ENCODE results near the gene DUSP18.
"Not testable (repeated sequence)": the region's sequence is repeated elsewhere in the genome, so short reads cannot be mapped to it uniquely, and the experiment has no call there.

Gene DUSP18

DNA sequence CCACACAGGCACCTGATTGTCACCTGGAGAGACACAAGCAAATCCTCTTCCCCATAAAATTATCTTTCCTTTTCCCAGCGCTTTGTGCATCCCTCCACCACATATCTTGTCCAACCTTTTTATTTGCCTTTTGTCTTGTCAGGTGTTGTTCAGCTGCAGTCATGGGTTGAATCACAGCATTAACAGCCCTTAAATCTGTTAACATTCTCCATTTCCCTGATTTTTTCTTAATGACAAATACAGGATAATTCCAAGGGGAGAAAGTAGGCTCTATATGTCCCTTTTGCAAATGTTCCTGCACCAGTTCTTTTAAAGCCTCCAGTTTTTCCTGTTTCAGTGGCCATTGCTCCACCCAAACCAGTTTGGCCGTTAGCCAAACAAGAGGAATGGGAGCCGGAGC lies 8.9 kb upstream of the DUSP18 start:
- not testable (repeated sequence) for DNase-seq

DNA sequence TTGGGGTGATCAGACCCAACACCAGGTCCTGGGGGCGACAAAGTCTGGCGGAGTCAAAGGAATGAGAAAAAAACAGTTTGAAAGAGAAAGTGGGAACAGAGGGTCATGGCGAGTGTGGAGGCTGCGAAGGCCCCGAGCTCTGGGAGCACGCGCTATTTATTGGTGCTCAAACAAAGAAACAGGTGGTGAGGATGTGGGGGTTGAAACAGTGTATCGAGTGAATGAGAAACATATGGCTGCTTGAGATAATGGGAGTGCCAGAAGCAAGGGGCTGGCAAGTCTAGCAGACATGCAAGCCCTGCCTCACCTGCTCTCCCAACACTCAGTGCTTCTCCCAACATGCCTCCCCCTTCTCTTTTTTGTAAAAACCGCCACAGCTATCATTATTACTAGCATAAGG lies 7.8 kb upstream of the DUSP18 start:
- DNase-seq = no peak

DNA sequence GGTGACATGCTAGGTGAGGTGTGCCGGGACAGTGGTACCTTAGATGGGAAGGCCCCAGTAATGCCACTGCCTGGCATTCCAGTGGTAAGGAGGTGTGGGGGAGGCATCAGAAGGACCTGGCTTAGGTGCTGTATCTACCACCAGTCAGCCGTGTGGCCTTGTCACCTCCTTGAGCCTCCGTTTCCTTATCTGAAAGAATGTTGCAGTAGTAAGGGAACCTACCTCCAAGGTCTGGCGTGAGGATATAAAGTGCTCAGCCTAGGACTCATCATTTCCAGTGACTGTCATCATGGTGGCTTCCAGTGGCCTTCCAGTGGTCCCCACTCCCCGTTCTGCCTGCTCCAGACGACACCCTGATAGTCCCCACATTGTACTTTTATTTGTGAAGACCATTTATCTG lies 6.8 kb upstream of the DUSP18 start:
- DNase-seq = no peak

DNA sequence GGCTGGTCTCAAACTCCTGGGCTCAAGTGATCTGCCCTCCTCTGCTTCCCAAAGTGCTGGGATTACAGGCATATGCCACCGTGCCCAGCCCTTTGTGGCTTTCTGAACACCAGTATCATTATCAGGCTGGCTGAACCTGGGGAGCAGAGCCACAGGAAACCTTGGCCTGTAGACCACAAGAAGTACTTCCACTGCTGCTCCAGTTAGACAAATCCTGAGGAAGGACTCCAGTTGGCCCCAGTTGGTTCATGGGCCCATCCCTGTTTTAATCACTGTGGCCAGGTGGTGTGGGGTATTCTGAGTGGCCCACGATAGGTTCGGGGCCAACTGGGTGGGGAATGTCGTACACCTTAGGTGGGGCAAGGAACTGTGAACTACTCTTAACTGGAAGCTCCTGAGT lies 5.5 kb upstream of the DUSP18 start:
- no peak for DNase-seq

DNA sequence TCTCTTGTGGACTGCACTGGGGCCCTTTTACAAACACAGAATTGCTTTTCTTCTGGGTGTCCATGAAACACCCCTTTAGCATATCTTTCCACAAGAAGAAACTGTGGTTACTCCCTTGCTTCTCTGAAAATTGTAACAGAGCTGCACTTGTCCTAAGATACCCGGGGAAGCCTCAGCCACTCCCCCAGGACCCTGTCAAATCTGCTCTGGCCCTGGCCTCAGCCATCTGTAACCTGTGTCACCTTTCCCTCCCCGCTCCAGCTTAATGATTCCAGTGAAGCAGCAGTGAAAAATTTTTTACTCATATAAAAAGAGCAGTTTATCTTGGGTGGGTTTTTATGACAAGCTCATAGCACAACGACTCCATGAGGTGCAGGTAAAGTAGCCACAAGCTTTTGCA lies 3.4 kb upstream of the DUSP18 start:
- DNase-seq = no peak

DNA sequence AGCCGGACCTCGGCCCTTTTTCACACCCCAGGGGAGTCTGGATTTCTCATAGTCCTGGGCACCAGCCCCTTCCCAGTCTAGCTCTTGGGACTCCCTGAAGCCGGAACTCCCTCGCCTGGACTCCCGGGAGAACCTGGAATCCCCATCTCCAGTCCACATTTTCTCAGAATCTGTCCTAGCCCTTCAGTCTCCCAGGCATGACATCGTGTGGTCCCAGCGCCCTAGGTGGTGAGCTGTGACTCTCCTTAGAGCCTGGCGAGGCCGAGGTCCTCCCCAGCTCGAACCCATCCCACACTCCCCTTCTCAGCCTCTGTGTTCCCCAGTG lies 673 bp upstream of the DUSP18 start:
- no peak for DNase-seq

DNA sequence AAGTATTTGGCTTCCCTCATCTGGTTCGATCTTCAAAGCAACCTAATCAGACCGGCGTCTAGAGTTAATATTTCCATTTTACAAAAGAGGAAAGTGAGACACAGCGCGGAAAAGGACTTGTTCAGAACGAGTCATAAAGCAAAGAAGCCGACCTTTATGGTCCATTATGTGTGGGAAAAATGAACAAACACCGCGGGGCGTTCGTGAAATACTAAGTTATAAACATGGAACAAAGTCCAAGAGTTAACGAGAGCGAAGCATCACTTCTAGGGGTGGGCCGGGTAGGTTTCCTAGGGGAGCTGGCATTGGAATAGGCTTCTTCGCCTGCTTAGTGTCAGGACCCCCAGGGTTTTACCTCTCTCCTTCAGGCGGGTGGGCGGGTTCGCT lies 575 bp downstream of the DUSP18 start:
- no peak for DNase-seq

DNA sequence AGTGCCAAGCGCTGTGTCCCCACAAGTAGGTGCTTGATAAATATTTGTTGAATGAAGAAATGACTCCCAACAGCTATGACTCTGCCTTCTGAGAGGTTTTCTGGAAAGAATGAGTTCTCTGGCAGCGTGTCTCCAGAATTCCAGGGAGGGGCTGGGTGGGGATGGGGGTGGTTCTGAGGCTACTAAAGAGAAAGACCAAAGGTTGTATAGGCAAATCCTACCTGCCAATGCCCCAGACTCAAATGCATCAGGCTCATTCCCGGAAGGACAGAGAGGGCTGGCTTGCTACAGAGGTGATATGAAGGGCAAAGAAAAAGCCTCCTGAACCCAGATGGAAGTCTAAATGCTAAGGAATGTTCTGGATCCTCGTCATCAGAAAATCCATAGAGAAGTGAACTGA lies 1.9 kb downstream of the DUSP18 start:
- DNase-seq = no peak

DNA sequence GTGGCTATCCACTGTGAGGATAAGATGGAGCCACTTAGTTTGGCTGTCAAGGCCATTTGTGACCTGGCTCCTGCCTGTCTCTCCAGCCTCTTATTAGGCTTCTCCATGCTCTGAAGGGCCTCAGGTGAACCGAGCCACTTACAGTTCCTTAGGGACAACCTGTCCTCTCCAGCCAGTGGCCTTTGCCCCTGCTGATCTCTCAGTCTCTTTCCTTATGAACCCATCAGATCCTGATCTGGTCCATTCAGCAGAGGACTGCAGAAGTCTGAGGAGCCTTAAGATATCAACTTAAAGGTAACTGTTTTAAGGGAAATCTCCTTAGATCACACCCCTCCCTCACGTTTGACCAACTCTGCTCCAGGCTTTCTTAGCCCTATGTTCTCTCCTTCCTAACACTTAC lies 2.4 kb downstream of the DUSP18 start:
- no peak for DNase-seq

DNA sequence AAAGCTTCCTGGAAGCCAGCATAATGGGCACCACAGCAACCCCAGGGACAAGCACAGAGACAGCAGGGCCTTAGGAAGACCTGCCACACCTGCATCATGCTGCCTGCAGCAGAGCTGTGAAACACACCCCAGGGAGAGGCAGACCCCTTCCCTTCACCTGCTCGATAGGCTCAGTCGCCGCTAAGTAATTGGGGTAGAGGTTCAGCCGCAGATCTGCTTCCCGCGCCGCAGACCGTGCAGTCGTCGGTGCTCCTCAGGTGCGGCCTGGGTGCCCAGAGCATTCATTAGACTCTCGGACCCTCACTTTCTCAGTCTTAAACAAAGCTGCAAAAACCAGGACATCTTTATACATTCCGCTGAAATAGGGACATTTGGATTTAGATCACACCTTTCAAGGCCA lies 2.9 kb downstream of the DUSP18 start:
- no peak for DNase-seq

DNA sequence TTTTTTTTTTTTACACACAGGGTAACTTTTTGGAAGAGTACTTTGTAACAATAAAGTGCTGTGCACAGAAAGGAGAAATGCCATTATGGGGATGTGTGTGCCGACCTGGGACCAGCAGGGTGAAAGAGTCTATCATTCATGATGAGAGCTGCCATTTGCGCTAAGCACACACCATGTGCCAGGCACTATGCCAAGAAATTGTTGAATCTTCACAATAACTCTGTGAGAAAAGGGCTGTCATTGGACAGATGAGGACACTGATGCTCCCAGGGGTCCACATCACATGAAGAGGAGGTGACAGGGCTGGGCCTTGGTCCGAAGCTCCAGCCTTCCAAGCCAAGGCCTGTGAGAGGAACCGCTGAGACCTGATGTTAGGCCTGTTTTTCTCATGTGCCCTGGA lies 5.6 kb downstream of the DUSP18 start:
- DNase-seq = no peak

DNA sequence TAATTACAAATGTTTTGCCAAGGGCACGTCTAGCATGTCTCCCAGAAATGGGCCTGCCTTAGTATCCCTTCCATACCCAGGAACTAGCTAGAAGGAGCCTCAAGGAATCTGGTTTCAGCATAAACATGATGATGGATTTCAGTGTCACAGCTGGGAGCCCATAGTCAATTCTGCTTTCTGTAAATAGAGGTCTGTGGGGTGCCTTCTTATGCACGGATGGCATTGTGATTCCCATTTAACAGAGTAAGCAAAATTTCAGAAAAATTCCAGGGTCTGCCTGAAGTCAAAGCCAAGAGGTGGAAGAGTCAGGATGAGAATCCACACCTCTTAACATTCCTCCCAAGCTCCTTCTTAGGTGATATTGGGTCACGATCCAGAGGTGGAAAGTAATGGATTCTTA lies 12.1 kb downstream of the DUSP18 start:
- no peak for DNase-seq

DNA sequence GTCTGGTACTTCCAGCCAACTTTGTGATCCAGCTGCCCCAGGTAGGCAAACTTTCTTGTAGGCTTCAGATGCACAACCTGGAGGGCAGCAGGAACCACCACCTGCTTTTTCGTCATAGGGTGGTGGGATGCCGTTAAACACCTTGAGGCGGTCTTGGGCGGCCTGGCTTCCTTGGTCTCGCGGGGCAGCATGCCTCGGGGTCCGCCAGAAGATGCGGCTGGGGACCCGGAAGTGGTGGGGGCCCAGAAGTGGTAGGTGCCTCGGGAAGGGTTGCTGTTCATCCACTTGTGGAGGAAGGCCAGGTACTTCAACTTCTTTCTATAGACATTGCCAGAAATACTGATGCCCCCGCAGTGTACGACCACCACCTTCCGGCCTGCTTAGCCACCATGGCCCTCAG lies 13.3 kb downstream of the DUSP18 start:
- no peak for DNase-seq

DNA sequence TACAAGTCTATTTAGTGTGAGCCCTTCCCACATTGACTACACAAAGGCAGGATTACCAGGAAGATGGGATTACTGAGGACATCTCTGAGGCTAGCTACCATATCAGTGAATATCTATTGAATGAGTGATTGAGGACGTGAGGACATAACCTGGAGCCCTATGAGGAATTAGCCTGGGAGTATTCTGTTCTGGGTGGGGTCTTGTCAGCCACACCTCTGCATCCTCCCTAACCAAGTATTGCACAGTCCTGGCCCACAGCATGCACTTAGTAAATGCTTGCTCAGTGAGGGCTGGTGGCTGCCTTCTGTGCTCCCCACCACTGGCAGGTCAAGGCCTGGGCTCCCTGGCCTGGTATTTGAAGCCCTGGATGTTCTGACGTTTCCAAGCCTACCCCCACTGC lies 14.8 kb downstream of the DUSP18 start:
- DNase-seq = no peak

DNA sequence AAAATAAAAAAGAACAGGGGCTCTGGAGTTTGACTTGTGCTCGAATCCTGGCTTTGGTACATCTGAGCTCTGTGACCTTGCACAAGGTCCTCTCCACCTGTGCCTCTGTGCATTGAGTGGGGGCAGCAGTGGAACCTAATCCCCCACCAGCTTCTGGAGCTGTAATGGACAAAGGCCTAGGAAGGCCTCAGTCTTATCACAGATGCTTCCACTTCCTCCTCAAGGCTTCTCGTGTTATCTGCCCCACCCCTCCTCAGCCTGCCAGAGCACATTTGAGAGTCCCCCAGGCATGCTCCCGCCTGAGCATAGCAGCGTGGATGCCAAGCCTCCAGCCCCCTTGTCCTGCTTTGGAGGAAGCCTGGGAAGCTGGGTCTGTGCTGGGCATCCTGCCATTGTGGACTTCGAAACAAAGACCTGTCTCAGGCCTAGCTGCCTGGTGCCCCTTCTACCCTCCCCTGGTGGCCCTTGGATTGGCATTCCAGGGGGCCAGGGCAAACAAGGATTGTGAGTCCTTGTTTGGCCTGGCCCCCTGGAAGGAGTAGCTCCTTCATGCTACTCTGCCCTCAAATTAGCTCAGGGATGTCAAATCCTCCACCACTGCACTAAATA lies 17.1 kb downstream of the DUSP18 start:
- DNase-seq = no peak

DNA sequence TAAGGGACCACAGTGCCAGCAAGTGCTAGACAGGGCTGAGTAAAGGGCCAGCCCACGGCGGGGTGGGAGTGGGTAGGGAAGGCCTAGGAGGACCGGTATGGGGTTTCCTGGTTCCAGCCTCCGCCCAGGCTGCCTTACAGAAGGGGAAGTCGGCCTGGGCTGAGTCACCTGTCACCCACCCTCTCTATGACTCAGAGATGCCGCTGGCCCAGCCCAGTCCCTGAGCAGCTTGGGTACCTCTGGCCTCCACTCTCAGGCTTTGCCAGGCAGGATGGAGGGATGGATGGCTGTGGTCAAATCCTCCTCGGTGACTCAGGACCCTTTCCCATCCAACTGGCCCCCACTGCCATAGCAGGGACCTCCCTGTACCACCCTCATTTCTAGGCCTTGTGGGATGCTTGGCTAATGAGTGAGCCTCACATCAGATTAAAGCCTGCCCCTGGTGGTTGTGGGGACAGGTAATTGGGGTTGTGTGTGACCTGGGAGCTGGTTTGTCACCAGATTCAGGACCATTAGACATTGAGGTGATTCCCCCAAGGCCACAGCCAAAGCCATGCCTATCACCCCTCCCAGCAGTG lies 18.2 kb downstream of the DUSP18 start:
- peak; percentile 49 to 78 for DNase-seq

DNA sequence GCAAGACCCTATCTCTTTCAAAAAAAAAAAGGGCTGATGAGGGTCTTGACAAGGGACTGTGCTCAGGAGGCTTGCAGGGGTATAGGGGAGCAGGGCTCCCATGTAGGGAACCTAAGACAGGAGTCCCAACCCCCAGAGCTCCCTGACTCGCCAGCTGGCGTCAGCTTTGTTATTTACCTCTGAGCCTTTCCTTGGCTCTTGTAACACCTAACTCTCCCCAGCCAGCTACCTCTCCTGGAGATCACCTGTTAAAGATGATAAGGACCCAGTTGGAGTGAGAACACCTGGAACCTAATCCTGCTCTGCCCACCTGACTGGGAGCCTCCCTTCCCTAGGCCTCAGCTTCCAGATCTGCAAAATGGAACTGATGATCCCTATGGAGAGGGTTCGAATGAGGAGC lies 18.9 kb downstream of the DUSP18 start:
- no peak for DNase-seq

DNA sequence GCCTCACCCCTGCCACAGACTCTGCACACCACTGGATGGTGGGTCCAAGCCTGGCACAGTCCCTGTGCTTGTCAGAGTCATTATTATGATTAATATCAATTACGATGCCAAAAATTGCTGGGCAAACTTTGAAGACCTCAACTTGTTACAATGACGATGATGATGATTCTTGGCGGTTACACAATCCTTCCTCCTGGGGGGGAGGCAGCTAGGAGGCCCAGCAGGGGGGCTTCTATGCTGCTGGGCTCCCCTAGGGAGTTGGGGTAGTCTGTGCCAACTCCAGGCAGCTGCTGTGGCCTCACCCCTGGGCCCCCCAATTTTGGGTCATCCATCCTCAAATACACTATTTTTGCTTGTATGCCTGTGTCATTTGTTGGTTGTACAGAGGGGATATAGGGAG lies 20.1 kb downstream of the DUSP18 start:
- no peak for DNase-seq

DNA sequence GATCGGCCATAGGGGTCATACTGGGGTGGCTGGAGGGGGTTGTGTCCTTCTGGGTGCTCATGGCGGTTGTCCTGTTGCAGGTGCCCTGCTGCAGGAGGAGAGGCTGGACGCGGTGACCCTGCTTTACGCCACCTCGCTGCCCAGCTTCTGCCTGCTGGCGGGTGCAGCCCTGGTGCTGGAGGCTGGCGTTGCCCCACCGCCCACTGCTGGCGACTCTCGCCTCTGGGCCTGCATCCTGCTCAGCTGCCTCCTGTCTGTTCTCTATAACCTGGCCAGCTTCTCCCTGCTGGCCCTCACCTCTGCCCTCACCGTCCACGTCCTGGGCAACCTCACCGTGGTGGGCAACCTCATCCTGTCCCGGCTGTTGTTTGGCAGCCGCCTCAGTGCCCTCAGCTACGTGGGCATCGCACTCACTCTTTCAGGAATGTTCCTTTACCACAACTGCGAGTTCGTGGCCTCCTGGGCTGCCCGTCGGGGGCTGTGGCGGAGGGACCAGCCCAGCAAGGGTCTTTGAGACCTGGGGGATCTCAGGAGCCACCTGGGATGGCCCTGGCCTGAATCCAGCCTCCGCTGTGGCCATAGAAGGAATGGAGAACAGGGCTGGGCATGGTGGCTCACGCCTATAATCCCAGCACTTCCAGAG lies 21.0 kb downstream of the DUSP18 start:
- no peak for DNase-seq

DNA sequence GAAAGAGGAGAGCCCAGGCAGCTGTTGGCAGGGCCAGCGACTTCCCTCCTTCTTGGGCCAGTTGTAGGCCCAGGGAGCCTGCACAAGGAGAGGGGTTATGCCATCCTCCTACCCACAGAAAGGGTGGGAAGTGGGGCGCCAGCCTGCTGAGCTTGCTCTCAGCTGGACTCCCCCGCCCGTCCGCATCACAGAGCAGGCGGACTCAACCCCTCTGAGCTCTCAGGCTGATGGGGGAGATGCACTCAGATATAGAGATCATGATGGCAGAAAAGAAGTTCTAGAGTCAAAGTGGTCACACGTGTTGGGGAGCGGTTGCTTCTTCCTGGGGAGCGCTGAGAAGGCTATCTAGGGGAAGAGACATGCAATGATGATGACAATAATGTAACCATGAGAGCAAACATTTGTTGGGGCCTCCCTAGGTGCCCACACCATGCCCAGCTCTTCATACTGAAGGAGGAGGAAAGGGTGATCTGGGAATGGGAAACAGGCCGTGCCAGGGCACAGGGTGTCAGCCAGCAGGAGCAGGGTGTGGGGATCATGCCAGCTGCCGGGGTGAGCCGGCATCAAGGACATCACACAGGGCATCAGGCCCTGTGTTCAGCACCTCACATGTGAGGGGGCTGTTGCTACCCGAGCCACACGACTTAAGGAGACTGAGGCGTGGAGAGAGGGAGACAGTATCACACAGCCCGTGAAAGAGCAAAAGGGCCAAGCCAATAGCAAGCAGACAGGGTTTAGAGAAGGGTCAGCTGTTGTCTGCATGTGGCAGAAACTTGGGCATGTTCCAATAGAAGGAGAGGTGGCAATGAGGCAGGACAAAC lies 24.4 kb downstream of the DUSP18 start:
- no peak for DNase-seq

DNA sequence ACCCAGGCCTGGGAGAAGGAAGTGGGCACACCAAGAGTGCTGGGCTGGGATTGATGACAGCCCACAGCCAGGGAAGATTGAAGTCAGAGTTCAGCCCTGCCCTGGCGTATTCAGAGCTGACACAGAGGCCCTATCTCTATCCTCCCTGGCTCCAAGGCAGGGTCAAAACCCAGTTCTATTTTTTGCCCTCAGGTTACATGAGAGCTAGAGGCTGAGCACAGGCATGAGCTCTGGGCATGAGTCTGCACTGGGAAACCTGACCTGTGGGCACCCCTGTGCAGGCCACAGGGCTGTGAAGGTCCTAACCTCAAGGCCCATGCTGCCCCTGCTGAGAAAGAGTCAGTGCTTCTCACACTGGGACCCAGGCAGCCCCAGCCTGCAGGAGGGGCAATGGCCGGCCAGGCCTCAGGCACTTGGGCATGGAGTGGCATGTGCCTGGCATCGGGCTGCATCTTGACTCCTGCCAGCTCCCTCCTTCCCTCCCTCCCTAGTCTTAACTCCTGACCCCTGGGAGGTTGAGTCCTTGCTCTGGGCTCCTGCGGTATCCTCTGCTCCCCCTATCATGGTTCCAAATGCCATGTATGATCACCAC lies 26.7 kb downstream of the DUSP18 start:
- no peak for DNase-seq

DNA sequence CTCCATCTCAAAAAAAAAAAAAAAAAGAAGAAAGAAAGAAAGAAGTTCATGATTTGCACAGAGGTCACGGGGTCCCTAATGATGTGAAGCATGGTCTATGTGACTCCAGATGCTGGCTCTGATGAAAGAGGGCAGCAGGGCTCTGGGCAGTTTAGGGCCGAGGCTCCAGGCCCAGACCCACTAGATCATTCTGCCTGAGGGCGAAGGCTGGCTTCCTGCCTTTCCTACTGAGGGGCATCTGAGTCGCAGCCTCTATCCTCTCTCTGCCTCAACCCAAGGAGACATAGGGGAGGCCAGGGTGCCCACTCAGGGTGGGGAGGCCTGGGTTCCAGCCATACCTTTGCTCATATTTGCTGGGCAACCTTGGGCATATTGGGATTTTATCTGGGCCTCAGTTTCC lies 27.3 kb downstream of the DUSP18 start:
- no peak for DNase-seq

DNA sequence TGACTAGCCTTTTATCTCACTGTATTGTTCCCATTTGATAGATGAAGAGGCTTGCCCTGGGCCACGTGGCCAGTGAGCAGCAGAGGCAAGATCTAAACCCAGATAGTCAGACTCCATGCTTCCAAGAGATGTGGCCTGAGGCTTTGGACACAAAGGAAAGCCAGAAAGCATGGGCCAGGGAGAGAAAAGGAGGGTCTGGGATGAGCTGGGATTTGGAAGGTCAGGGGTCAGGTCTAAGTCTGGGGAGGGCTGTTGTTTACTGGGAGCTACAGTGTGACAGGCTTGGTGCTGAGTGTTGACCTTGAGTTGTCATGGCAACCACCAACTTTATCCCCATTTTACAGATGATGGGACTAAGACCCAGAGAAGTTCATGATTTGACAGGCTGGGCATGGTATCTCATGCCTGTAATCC lies 30.0 kb downstream of the DUSP18 start:
- no peak for DNase-seq
